Pulmonary artery endothelial cell (primary cell): ENCODE results near the gene NCAPH2. TPM values are rescaled to one million over a fixed set of nuclear protein-coding genes. Genes with fewer than 3 reads are reported as not detected.

Source experiments
- DNase-seq: peaks from one replicate; pipeline ENCODE4 v3.0.0-alpha.2; 2011; ENCODE audit warnings: low read depth, low spot score
- total RNA-seq: library from RNA; depleted of rRNA; stranded (reverse); fragments of >200 nt; gene quantifications from 2 replicates; pipeline ENCODE4 v1.2.3, GENCODE V29; 2014

NCAPH2 gene
- total RNA-seq, 1 donor from 2014 or later, result 32.1 TPM

DNA sequence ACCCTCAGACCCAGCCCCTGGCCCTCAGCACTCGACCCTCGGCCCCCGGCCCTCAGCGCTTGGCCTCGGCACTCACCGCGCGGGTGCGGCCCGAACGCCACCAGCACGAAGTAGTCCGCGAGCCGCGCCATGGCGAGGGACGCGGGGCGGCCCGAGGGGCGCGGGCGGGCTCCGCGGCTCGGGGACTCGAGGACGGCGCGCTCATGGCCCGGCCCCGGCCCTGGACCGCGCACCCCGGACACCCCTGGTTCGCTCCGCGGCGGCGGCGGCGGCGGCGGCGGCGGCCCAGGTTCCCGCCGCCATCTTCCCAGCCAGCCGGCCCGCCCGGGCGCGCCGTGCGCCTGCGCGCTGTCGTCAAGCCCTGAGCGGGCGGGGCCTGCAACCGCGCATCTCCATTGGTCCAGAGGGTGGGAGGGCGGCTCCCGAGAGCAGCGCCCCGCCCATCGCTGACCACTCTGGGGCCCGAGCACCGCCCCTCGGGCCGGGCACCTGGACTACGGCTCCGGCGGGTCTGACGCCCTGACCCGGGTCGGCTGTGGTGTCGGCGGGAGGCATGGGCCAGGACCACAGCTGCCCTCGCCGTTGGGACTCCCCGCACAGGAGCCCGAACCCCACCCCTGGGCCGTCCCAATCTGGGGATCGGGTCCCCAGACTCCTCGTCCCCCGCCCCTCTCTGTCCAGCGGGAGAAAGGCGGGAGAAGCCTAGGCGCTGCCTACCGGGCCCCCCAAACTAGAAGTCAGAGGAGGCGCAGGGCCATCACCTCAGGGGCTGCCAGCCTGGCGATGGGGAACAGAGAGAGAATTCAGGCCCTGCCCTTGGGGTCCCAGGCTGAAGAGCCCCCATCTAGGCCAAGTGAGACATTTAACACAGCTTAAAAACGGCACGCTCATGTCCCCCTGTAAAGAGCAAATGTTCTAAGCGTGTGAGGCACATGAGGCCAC, 33.0 kb upstream of the NCAPH2 start, which contains the start of gene SBF1:
Gene SBF1, minus strand, starts transcription at position 326 of the 942 bp plus-strand sequence. Its CDS starts 195 bp downstream, at position 131.
- DNase-seq, result peak; percentile 60

DNA sequence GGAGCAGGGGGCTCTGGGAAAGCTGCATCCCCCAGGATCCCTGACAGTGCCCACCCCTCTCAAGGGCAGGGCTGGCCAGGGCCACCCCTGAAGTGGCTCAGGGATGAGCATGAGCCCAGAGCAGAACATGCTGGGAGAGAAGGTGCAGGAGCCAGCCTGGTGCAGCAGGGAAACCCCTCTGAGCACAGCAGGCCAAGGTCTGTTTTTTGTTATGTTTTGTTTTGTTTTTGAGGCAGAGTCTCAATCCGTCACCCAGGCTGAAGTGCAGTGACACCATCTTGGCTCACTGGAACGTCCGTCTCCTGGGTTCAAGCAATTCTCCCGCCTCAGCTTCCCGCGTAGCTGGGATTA, 32.4 kb upstream of the NCAPH2 start:
- DNase-seq, result no peak

DNA sequence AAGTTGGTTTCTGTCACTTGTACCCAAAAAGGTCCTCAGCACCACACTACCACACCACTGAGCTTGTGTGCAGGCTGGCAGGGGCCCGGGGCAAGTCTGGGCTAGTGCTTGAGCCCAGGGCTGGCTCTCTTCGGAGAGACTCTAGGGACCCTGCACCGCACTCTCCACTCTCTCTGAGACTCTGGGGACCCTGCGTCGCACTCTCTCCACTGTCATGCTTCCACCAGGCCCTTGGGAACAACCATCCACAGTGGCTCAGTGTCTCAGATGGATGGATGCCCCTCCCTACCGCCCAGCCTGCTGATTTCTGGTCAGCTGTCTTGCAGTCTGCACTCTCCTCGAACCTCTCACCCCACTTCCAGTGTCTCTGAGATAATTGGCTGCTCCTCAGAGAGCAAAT, 31.2 kb upstream of the NCAPH2 start:
- no peak for DNase-seq

DNA sequence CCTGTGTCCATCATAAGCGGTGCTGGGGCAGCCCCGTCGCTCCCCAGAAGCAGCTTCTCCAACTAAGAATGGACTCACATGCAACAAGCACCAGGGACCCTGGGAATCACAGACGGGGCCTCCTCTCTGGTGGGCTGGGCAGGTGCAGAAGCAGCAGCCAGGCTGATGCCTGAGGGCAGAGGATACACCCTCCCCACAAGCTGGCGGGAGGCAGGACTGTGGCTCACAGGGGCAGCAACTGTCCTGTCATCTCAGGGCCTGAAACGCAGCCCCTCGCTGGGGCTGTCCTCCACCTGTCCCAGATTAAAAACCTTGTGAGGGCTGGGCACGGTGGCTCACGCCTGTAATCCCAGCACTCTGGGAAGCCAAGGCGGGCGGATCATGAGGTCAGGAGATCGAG, 30.1 kb upstream of the NCAPH2 start:
- DNase-seq, result no peak

DNA sequence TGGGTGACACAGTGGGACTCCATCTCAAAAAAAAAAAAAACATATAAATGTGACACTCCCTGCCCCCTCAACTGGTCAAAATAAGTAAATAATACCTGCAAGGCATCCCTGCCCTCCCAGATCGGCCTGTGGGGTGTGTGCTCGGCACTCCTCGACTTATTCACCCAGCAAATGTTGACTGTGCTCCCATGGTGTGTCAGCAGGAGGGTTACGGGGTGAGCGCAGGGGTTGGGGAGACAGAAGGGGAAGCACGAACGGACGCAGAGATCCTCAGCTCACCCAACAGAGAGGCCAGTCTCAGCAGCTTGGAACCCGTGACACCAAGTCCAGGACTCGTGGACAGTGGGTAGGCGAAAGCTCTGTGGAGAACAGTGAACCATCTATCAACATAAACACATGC, 28.3 kb upstream of the NCAPH2 start:
- DNase-seq, result no peak

DNA sequence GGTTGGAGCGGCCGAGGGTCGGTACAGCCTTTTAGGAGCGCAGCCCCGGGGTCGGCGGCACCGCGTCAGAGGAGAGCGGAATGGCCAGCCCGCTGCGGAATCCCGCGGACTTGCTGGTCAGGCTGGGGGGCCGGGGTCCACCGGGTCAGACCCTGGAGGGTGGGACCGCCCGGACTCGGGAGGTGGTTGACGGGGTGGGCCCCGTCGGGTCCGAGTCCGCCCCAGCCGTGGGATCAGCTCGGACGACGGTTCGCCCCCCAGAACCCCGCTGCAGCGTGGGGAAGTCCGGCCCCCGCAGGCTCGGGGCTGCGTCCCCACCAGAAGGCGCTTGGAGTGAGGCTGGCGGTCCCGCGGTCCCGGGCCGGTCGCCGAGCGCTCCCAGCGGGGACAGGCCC, 27.0 kb upstream of the NCAPH2 start:
- no peak for DNase-seq

DNA sequence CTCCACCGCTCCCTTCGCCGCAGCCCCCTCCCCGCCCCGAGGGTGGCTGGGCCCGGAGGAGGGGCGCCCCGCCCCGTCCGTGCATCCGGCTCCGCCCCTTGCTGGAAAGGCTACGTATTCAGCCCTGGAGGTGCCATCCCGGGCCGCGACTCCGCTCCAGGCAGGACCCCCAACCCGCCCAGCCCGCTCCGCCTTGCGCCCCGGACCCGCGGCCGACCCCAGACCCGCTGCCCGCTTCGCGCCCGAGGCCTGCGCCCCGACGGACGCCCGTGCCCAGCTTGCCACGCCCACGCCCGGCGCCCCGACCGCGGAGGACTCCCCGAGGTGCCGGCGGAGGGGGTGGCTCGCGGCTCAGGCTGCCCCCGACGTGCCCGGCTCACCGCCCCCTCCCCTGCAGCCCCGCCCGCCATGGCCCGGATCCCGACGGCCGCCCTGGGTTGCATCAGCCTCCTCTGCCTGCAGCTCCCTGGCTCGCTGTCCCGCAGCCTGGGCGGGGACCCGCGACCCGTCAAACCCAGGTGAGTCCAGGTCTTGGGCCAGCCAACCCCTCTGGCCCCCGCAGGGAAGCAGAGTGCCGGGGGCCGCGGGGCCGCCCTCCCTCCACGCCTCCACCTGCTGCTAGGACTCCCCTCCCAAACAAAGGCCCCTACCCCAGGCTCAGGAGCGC, 26.5 kb upstream of the NCAPH2 start, which contains the start of gene ADM2:
Gene ADM2, plus strand, starts transcription at position 104 of the 667 bp plus-strand sequence. Its CDS starts 305 bp downstream, at position 409.
- no peak for DNase-seq

DNA sequence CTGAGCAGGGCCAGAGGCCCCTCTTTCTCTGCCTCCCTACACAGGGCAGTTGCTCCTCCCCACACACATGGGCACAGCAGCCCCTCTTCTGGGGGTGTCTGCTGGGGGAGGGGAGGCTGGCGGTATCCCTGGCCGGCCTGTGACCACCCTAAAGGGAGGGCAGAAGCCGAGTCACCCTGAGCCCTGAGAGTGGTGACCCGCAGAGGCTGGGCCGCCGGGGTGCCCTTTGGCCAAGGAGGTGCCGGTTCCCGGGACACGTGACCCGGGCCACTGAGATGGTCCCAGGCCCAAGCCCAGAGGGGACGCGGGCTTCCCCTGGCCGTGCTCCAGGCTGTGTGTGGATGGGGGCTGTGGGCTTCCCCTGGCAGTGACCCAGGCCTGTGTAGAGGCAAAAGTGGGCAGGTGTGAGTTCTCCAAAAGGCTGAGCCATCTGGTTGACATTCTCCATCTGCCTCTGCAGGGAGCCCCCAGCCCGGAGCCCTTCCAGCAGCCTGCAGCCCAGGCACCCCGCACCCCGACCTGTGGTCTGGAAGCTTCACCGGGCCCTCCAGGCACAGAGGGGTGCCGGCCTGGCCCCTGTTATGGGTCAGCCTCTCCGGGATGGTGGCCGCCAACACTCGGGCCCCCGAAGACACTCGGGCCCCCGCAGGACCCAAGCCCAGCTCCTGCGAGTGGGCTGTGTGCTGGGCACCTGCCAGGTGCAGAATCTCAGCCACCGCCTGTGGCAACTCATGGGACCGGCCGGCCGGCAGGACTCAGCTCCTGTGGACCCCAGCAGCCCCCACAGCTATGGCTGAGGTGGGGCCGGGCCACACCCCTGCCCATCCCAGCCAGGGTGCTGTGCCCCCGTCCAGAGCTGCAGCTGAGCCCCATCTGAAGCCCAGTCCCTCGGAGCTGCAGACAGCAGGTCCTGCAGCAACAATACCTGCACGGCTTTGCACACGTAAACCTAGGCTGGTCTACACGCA, 25.6 kb upstream of the NCAPH2 start:
- DNase-seq, result no peak

DNA sequence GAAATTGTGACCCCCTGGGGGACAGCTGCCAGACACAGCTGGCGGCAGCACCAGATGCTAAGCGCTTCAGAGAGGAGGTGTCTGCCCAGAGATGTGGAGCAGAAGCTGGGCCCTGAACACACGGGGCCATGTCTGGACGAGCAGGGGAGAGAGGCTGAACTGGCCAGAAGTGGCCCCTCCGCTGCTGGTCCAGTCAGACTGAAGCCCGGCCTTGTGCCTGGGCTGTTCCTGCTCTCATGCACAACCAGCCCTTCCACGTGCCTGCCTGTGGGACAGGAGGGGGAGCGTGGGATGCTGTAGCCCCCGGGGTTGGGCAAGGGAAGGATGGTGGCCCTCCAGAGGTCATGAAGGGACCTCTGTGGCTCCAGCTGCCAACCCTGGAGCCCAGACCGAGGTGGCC, 24.9 kb upstream of the NCAPH2 start:
- no peak for DNase-seq

DNA sequence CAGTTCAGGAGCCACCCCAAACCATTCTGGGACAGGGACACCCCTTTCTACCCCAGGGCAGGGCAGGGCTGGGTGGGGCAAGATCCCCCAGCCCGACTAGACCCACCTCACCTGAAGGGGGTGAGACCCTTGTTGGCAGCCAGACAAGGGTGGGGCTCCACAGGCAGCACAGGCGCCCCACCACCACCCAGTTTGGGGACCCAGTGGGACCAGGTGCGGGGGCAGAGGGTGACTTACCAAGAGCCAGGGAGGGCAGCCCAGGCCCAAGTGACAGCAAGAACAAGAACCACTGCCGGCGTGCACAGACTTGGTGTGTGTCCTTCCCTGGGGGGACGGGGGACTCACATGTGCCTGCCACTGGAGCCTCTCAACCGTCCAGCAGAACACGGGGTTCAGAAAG, 24.5 kb upstream of the NCAPH2 start:
- DNase-seq, result no peak

DNA sequence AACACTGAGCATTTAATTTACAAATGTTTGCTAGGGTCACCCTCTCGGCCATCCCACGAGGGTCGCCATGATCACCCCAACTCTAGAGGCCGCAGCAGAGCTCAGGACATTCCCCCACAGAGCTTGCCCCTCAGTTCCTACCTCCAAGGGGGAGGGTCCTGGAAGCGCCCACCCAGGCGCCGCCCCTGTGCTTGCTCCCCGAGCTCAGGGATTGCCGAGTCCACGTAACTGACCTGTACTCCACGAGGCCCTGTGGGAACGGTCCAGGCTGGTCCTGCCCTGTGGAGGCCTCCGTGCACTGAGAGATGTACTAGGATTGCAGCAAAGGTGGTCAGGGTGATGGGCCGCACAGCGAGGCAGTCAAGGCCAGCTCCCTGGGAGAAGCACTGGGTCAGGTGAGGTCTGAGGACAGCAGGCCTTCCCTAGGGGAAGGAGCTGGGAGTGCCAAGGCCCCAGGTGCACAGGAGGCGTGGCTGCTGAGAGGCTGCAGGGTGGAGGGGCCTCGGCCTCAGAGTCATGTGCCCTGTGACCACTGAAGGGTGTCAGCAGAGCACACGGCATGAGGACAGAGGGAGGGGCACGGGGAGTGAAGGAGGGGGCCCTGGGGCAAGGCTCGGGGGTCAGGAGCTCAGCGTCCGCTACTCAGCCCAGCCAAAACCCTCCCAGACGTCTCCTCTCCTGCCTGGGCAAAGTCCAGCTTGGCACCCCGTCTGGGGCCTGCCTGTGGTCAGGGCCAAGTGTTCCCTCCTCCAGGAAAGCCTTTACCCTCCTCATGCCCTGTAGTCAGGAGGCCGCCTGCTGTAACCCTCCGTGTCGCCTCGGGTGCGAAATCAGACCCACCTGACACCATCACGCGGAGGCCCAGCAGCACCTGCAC, 23.8 kb upstream of the NCAPH2 start:
- DNase-seq, result no peak

DNA sequence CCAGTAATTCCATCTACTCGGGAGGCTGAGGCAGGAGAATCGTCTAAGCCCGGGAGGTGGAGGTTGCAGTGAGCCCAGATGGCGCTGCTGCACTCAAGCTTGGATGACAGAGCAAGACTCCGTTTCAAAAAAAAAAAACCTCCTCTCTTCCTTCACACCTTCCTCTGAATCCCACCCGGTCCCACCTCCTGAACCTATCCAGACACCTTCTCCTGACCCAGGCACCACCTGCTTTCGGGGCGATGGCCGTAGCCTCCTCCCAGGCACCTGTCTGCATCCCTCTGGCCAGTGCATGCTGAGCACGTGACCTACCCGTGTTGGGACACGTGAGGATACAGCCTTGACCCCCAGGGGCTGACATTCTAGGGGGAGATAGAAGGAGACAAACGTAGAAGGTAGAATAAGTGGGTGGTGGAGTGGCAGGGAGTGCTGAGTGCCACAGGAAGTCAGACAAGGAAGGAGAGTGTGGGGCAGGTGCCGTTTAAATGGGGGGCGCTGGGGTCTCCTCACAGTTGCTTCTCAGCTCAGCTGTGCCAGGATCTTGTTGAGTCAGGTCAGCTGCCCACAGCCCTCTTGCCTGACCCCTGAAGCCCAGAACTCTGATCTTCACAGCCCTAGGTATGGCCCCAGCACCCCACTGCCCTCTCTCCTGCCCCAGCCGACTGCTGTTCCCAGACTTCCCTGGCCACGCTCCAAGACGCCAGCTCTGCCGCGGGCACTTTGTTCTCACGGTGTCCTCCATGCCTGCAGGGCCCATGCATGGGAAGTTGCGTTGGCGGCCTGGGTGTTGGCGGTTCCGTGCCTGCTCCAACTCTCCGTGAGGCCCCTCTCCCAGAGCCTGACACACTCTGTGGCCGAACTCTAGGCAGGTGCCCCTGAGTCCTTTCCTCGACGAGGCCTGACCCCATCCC, 22.5 kb upstream of the NCAPH2 start:
- DNase-seq, result no peak

DNA sequence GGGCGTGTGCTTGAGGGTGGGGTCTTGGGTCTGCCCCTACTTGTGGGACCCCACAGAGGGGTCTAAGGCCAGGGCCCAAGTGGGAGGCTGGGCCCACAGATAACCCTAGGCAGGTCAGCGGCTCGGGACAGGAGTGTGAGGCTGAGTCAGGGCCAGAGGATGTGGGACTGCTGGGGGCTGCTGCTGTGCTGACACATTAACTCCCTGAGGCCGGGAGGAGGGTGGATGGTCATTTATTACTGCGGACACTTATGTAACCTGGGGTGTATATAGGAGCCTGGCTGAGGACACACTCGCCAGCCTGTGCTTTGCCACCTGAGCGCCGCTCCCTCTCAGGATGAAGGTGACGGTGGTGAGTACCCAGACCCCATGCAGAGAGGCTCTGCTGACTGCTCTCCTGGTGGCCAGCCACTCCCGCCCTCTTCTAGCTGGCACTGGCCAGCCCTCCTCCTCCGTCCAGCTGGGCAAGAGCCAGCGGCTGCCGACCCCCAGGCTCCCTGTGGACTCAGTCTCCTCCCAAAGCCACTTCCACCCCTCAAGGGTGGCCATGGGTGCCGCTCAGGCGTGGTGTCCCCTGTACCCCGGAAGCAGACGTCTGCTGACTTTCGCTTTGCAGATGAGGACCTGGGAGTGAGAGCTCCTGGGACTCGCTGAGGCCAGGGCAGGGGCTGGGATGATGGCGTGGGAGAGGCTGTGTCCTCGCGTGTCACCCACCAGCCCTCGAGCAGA, 21.3 kb upstream of the NCAPH2 start, which contains the start of gene MIOX:
Gene MIOX, plus strand, starts transcription at position 299 of the 729 bp plus-strand sequence. Its CDS starts 39 bp downstream, at position 338.
- DNase-seq, result no peak

DNA sequence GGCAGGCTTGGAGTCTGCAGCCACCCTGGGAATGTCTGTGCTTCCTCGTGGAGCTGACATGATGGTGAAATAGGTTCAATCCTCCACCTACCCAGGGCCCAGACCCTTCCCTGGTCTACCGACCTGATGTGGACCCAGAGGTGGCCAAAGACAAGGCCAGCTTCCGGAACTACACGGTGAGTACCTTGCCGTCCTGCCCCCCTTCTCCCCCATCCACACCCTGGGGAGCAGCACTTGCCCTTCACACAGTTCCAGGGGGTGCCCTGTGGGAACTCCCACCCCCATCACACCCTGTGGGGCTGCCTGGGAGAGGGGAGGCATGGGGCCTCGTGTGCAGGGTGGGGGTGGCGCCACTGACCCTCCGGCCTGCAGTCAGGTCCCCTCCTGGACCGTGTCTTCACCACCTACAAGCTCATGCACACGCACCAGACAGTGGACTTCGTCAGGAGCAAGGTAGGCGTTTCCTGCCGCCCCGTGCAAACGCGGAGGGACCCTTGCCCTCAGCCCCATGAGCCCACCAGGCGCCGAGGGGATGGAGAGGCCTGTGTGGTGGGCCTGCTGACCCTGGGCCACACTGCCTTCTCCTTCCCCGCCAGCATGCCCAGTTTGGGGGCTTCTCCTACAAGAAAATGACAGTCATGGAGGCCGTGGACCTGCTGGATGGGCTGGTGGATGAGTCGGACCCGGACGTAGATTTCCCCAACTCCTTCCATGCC, 20.6 kb upstream of the NCAPH2 start:
- DNase-seq, result no peak

DNA sequence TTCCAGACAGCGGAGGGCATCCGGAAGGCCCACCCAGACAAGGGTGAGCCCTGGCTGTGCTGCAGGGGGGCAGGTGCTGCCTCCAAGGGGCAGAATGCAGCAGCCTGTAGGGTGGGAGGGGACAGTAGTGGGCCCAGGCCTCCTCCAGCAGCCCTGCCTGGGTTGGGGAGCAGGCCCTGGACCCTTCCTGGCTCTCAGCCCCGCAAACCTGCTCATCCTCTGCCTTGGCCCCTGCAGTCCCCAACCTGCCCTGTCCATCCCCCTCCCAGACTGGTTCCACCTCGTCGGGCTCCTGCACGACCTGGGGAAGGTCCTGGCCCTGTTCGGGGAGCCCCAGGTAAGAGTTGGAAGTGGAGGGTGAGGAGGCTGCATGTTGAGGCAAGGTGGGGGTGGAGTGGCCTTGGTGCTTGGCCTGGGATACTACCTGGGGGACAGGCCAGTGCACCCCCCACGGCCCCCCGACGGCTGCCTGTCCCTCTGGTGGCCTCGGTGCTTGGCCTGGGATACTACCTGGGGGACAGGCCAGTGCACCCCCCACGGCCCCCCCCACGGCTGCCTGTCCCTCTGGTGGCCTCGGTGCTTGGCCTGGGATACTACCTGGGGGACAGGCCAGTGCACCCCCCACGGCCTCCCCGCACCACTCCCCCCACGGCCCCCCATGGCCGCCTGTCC, 19.9 kb upstream of the NCAPH2 start:
- no peak for DNase-seq

DNA sequence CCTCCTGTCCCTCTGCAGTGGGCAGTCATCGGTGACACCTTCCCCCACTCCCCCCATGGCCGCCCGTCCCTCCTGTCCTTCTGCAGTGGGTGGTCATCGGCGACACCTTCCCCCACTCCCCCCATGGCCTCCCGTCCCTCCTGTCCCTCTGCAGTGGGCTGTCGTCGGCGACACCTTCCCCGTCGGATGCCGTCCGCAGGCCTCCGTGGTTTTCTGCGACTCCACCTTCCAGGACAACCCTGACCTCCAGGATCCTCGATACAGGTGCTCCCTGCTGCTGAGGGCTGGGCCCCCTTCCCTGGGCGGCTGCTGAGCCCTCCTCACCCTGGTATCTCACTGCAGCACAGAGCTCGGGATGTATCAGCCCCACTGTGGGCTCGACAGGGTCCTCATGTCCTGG, 19.1 kb upstream of the NCAPH2 start:
- DNase-seq, result no peak
